HEK293 (cell line): ENCODE results near the gene SYNJ2.
A peak's percentile ranks its signal among the peaks of the same experiment; 100 is the strongest.

ENCODE experiments used
- BCL11A ChIP-seq: fragments of 450-650 bp; formaldehyde crosslinking; IDR thresholded peaks from 2 replicates; pipeline ENCODE4 v1.5.1; 2016; ENCODE audit warnings: low read depth, missing biosample characterization, missing genetic modification characterization
- CTCF ChIP-seq: fragments of 450-650 bp; formaldehyde crosslinking; IDR thresholded peaks from 2 replicates; pipeline ENCODE4 v1.5.1; 2016; ENCODE audit warnings: missing biosample characterization, missing genetic modification characterization
- GLI2 ChIP-seq: fragments of 450-650 bp; formaldehyde crosslinking; IDR thresholded peaks from 2 replicates; pipeline ENCODE4; 2017; ENCODE audit warnings: missing biosample characterization, missing genetic modification characterization, low read depth, borderline replicate concordance
- KLF16 ChIP-seq: fragments of 450-650 bp; formaldehyde crosslinking; IDR thresholded peaks from 2 replicates; pipeline ENCODE4 v1.5.1; 2017; ENCODE audit warnings: missing biosample characterization, missing genetic modification characterization
- MZF1 ChIP-seq: fragments of 450-650 bp; formaldehyde crosslinking; IDR thresholded peaks from 2 replicates; pipeline ENCODE4 v1.5.1; 2017; ENCODE audit warnings: missing biosample characterization, missing genetic modification characterization, borderline replicate concordance
- YY1 ChIP-seq: fragments of 450-650 bp; formaldehyde crosslinking; IDR thresholded peaks from 2 replicates; pipeline ENCODE4 v1.5.1; 2018; ENCODE audit warnings: missing biosample characterization, missing genetic modification characterization
- ZBTB1 ChIP-seq: fragments of 450-650 bp; formaldehyde crosslinking; IDR thresholded peaks from 2 replicates; pipeline ENCODE4 v1.5.1; 2016; ENCODE audit warnings: missing biosample characterization, missing genetic modification characterization
- ZNF121 ChIP-seq: fragments of 450-650 bp; formaldehyde crosslinking; IDR thresholded peaks from 2 replicates; pipeline ENCODE4 v1.5.1; 2016; ENCODE audit warnings: missing biosample characterization, missing genetic modification characterization
- ZNF423 ChIP-seq: fragments of 450-650 bp; formaldehyde crosslinking; IDR thresholded peaks from 2 replicates; pipeline ENCODE4 v1.5.1; 2016; ENCODE audit warnings: missing biosample characterization, missing genetic modification characterization
- ZNF426 ChIP-seq: fragments of 450-650 bp; formaldehyde crosslinking; IDR thresholded peaks from 2 replicates; pipeline ENCODE4 v1.5.1; 2017; ENCODE audit warnings: missing biosample characterization, missing genetic modification characterization, mild to moderate bottlenecking, inconsistent platforms, moderate library complexity
- ZNF580 ChIP-seq: fragments of 450-650 bp; formaldehyde crosslinking; IDR thresholded peaks from 2 replicates; pipeline ENCODE4 v1.5.1; 2016; ENCODE audit warnings: missing biosample characterization, missing genetic modification characterization

GRCh38 chr6:158040051-158040803 lies 58.6 kb downstream of the SYNJ2 start:
- TF ChIP-seq CTCF (no peak), ZNF121 (tag by site-specific recombination) (no peak), YY1 (no peak), ZBTB1 (tag by site-specific recombination) (no peak), ZNF423 (tag by site-specific recombination) (no peak), BCL11A (tag by site-specific recombination) (peak; percentile 95), KLF16 (tag by site-specific recombination) (peak; percentile 81; the same call in 1 of the 2 replicates), GLI2 (tag by site-specific recombination) (peak; percentile 69; the same call in 1 of the 2 replicates), ZNF426 (no peak), MZF1 (tag by site-specific recombination) (no peak), ZNF580 (0 out of 2 replicates have a peak, but pooled peaks have one; percentile 16)
